Smooth muscle cell (in vitro differentiated cells): ENCODE results near the gene PIK3R5. TPM values are rescaled to one million over a fixed set of nuclear protein-coding genes. Genes with fewer than 3 reads are reported as not detected.

Experiments
- DNase-seq: peaks from one replicate; lab custom pipeline; 2025; ENCODE audit not compliant: unreplicated experiment; lab: John Stamatoyannopoulos, UW
- H2AFZ ChIP-seq: fragments of 200-600 bp; sonication (generic); 2 replicates; pipeline ENCODE4 v1.6.0; 2016; ENCODE audit warnings: antibody characterized with exemption, low read depth, mild to moderate bottlenecking
- H3F3A ChIP-seq: fragments of 200-600 bp; sonication (generic); 2 replicates; pipeline ENCODE4 v1.6.0; 2017; ENCODE audit warnings: antibody characterized with exemption, low read depth
- H3K27ac ChIP-seq: fragments of 200-600 bp; sonication (generic); 2 replicates; pipeline ENCODE4 v1.5.1; 2016; ENCODE audit warnings: low read depth, mild to moderate bottlenecking
- H3K27me3 ChIP-seq: fragments of 200-600 bp; sonication (generic); 2 replicates; pipeline ENCODE4 v1.6.1; 2016; ENCODE audit warnings: low read depth, mild to moderate bottlenecking
- H3K36me3 ChIP-seq: fragments of 200-600 bp; sonication (generic); 2 replicates; pipeline ENCODE4 v1.5.1; 2016; ENCODE audit warnings: low read depth
- H3K4me1 ChIP-seq: fragments of 200-600 bp; sonication (generic); 2 replicates; pipeline ENCODE4 v1.5.1; 2016; ENCODE audit warnings: low read depth
- H3K4me2 ChIP-seq: fragments of 200-600 bp; sonication (generic); 2 replicates; pipeline ENCODE4 v1.6.0; 2016; ENCODE audit warnings: mild to moderate bottlenecking
- H3K4me3 ChIP-seq: fragments of 200-600 bp; sonication (generic); 2 replicates; pipeline ENCODE4 v1.5.1; 2016; ENCODE audit warnings: mild to moderate bottlenecking
- H3K79me2 ChIP-seq: fragments of 200-600 bp; sonication (generic); 2 replicates; pipeline ENCODE4 v1.6.0; 2016; ENCODE audit warnings: low read depth, mild to moderate bottlenecking
- H3K9ac ChIP-seq: fragments of 200-600 bp; sonication (generic); 2 replicates; pipeline ENCODE4 v1.6.0; 2016; ENCODE audit warnings: low read depth
- H3K9me3 ChIP-seq: fragments of 200-600 bp; sonication (generic); replicated peaks from 2 replicates; pipeline ENCODE4 v1.5.1; 2016; ENCODE audit warnings: low read depth
- H4K20me1 ChIP-seq: fragments of 200-600 bp; sonication (generic); 2 replicates; pipeline ENCODE4 v1.6.0; 2016; ENCODE audit warnings: low read depth
- WGBS: methylation state at CpG from one replicate; pipeline ENCODE4 v1.1.7; 2016; ENCODE audit warnings: low lambda C conversion rate; 5-methylcytosine and 5-hydroxymethylcytosine counted together
- polyA plus RNA-seq: library from polyadenylated mRNA; unstranded; fragments of >200 nt; fragmentation: Nextera tagmentation; extraction: Ambion mirVana; gene quantifications from 2 replicates; pipeline ENCODE4 v1.2.1, GENCODE V29; 2016
- total RNA-seq: library from RNA; depleted of rRNA; stranded (reverse); fragments of >200 nt; gene quantifications from 2 replicates; pipeline ENCODE4 v1.2.3, GENCODE V29; 2014
- TF ChIP-seq, protein P1 (sequence below): fragments of 200-600 bp; sonication (generic); IDR thresholded peaks from 2 replicates; pipeline ENCODE4 v1.5.1; 2017; ENCODE audit warnings: borderline replicate concordance, mild to moderate bottlenecking, antibody characterized with exemption; ENCODE audit not compliant: insufficient read depth, poor library complexity, severe bottlenecking

Gene PIK3R5
- total and polyA plus RNA-seq, 2 experiments from 2014 or later: not detected

GRCh38 chr17:8835106-8835505 is 130.4 kb downstream of the PIK3R5 start:
- Histone ChIP-seq H3K4me1 (no peaks in the 10 kb centered on the region), H3K9ac (no peak overlapping the region), H3K27ac (no peak overlapping the region), H3F3A (no peaks in the 10 kb centered on the region), H3K36me3 (no peaks in the 10 kb centered on the region), H3K27me3 (no peaks in the 10 kb centered on the region), H3K9me3 (no peaks in the 10 kb centered on the region), H4K20me1 (no peaks in the 10 kb centered on the region), H3K79me2 (no peaks in the 10 kb centered on the region), H2AFZ (no peak overlapping the region), H3K4me3 (no peak overlapping the region), H3K4me2 (no peak overlapping the region)
- DNase-seq: no peak
- TF ChIP-seq, protein P1, sequence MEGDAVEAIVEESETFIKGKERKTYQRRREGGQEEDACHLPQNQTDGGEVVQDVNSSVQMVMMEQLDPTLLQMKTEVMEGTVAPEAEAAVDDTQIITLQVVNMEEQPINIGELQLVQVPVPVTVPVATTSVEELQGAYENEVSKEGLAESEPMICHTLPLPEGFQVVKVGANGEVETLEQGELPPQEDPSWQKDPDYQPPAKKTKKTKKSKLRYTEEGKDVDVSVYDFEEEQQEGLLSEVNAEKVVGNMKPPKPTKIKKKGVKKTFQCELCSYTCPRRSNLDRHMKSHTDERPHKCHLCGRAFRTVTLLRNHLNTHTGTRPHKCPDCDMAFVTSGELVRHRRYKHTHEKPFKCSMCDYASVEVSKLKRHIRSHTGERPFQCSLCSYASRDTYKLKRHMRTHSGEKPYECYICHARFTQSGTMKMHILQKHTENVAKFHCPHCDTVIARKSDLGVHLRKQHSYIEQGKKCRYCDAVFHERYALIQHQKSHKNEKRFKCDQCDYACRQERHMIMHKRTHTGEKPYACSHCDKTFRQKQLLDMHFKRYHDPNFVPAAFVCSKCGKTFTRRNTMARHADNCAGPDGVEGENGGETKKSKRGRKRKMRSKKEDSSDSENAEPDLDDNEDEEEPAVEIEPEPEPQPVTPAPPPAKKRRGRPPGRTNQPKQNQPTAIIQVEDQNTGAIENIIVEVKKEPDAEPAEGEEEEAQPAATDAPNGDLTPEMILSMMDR: no peak
- WGBS: 68% methylated on average over 14 of the region's 14 CpGs

DNA sequence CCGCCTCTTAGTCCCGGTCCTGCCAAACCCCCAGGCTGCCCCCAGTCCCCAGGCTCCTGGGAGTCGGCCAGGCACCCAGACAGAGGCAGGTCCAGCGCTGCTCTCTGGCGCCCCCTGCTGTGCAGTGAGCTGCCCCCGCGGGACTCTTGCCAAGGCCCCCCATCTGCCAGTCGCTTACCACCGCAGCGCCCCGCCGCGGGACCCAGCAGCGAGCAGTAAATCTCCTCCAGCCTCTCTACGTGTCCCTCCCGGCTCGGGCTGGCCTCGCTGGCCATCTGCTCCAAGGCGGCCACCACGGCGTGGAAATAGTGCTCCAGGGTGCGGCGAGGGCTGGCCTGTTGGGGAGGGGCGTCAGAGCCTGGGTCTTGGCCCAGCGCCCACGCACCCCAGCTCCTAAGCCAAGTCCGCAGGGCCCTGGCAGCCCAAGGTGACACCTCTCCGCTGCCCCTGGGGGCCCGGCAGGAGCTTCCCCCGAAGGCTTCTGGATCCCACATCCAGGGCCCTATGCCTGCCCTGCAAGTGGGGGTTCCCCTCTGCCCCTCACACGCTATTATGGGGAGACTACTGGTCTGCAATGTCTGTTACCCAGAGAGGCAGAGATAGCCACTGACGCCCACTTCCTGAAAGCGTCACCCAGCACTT is 132.7 kb downstream of the PIK3R5 start:
- WGBS: 45% methylated on average over 32 of the region's 33 CpGs
- H3K4me1 ChIP-seq: no peaks in the 10 kb centered on the region

DNA sequence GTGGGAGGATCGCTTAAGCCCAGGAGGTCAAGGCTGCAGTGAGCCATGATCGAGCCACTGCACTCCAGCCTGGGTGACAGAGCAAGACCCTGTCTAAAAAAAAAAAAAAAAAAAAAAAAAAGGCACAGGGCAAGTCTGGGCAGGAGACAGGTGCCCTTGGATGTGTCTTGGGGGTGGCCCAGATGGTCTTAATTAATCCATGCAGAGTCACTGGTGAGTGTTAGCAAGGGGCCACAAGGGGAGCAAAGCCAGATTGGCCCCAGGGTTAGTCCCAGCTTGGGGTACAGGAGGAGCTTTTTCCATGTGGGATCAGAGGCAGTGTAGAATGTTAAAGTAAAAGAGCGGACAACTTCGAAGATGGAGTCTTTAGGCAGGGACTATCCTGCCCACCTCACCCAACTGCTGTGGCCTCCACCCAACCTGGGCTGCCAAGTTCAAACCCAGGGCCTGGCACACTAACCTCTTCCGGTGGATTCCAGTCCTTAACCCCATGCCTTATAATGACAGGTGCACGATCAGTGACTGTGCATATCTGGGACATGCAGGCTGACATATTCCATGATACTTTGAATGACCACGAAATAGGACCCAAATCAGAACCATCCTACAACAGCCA is 134.2 kb downstream of the PIK3R5 start:
- Histone ChIP-seq H3K27me3 (no peaks in the 10 kb centered on the region), H3K4me2 (no peak overlapping the region), H3K4me1 (no peaks in the 10 kb centered on the region), H3K27ac (no peak overlapping the region), H3K36me3 (no peaks in the 10 kb centered on the region), H3K9me3 (no peaks in the 10 kb centered on the region), H3K79me2 (no peaks in the 10 kb centered on the region), H3F3A (no peaks in the 10 kb centered on the region), H3K9ac (no peak overlapping the region), H4K20me1 (no peaks in the 10 kb centered on the region), H2AFZ (no peak overlapping the region), H3K4me3 (no peak overlapping the region)
- 93% methylated on average over 7 of the region's 7 CpGs for WGBS
- TF ChIP-seq, protein P1: no peak
- DNase-seq: no peak

More for the DNA sequence above, 132.7 kb downstream of the PIK3R5 start:
- no peak overlapping the region for H3K4me2 ChIP-seq
- H3K36me3 ChIP-seq: no peaks in the 10 kb centered on the region
- no peak overlapping the region for H3K27ac ChIP-seq
- no peak for DNase-seq
- no peak overlapping the region for H3K9ac ChIP-seq
- H3F3A ChIP-seq: no peaks in the 10 kb centered on the region
- no peak overlapping the region for H2AFZ ChIP-seq
- no peaks in the 10 kb centered on the region for H4K20me1 ChIP-seq
- no peak overlapping the region for H3K4me3 ChIP-seq
- H3K27me3 ChIP-seq: no peaks in the 10 kb centered on the region
- no peaks in the 10 kb centered on the region for H3K79me2 ChIP-seq
- TF ChIP-seq, protein P1: peak; percentile 52
- no peaks in the 10 kb centered on the region for H3K9me3 ChIP-seq

GRCh38 chr17:8830141-8830540 is 135.4 kb downstream of the PIK3R5 start:
- TF ChIP-seq, protein P1: no peak
- Histone ChIP-seq H4K20me1 (no peaks in the 10 kb centered on the region), H3K4me3 (no peak overlapping the region), H3K4me1 (no peaks in the 10 kb centered on the region), H3K36me3 (no peaks in the 10 kb centered on the region), H3K9ac (no peak overlapping the region), H3K27me3 (no peaks in the 10 kb centered on the region), H3K9me3 (no peaks in the 10 kb centered on the region), H3K79me2 (no peaks in the 10 kb centered on the region), H2AFZ (no peak overlapping the region), H3F3A (no peaks in the 10 kb centered on the region), H3K4me2 (no peak overlapping the region), H3K27ac (no peak overlapping the region)
- WGBS: 92% methylated on average over 10 of the region's 10 CpGs
- no peak for DNase-seq
